CD4-positive, alpha-beta T cell treated with Interleukin-2 at 100 ng/mL for 4 hours (primary cell): ENCODE data around the gene ATP1B1.
"Not testable (repeated sequence)": the region's sequence is repeated elsewhere in the genome, so short reads cannot be mapped to it uniquely, and the experiment has no call there.

Experiments used
- DNase-seq: peaks from one replicate; pipeline ENCODE4 v3.0.0-alpha.2; 2020; ENCODE audit warnings: low spot score

ATP1B1 gene

GRCh38 chr1:169142129-169142528 lies 35.6 kb downstream of the ATP1B1 start:
- DNase-seq, result no peak

GRCh38 chr1:169143346-169143745 lies 36.9 kb downstream of the ATP1B1 start:
- DNase-seq, result no peak

GRCh38 chr1:169143984-169144383 lies 37.5 kb downstream of the ATP1B1 start:
- DNase-seq, result no peak

GRCh38 chr1:169144941-169145626 lies 38.6 kb downstream of the ATP1B1 start:
- no peak for DNase-seq

GRCh38 chr1:169146576-169147214 lies 40.2 kb downstream of the ATP1B1 start:
- no peak for DNase-seq

GRCh38 chr1:169148472-169149252 lies 42.2 kb downstream of the ATP1B1 start:
- no peak for DNase-seq

- no peak for DNase-seq
Observed at GRCh38 chr1:169149555-169150286, 43.2 kb downstream of the ATP1B1 start.

- no peak for DNase-seq
Observed at GRCh38 chr1:169150641-169151337, 44.3 kb downstream of the ATP1B1 start.

GRCh38 chr1:169151338-169151837 lies 44.9 kb downstream of the ATP1B1 start:
- DNase-seq, result no peak

- no peak for DNase-seq
Observed at GRCh38 chr1:169155675-169156074, 49.2 kb downstream of the ATP1B1 start.

- no peak for DNase-seq
Observed at GRCh38 chr1:169156580-169156979, 50.1 kb downstream of the ATP1B1 start.

GRCh38 chr1:169160845-169161495 lies 54.5 kb downstream of the ATP1B1 start:
- DNase-seq, result no peak

- no peak for DNase-seq
Observed at GRCh38 chr1:169161496-169162194, 55.2 kb downstream of the ATP1B1 start.

GRCh38 chr1:169163059-169163458 lies 56.6 kb downstream of the ATP1B1 start:
- no peak for DNase-seq

- no peak for DNase-seq
Observed at GRCh38 chr1:169175461-169175860, 69.0 kb downstream of the ATP1B1 start.

- DNase-seq, result not testable (repeated sequence)
Observed at GRCh38 chr1:169179431-169179830, 72.9 kb downstream of the ATP1B1 start.

- DNase-seq, result no peak
Observed at GRCh38 chr1:169180174-169180573, 73.7 kb downstream of the ATP1B1 start.
